Suprapubic skin (tissue), 3 donors: ENCODE measurements around the gene PODXL.

Experiments used
- EP300 ChIP-seq: sonication (generic); formaldehyde crosslinking; IDR thresholded peaks from one replicate; pipeline ENCODE4 v1.6.1; 2017; ENCODE audit warnings: antibody characterized with exemption
- POLR2A ChIP-seq, 2 donors: fragments of 450-650 bp; IDR thresholded peaks; one replicate each; pipeline ENCODE4 v1.6.1; 2017; ENCODE audit warnings: antibody characterized with exemption in 2 of 2, mild to moderate bottlenecking in 2 of 2, moderate library complexity in 2 of 2
- TF ChIP-seq, protein P1 (sequence below), 2 donors: fragments of 200-600 bp in 1 of 2; fragments of 450-650 bp in 1 of 2; sonication (generic) in 1 of 2; IDR thresholded peaks; one replicate each; pipeline ENCODE4 v1.5.1; 2016 to 2019; ENCODE audit warnings: antibody characterized with exemption in 2 of 2, mild to moderate bottlenecking in 1 of 2, moderate library complexity in 1 of 2

DNA sequence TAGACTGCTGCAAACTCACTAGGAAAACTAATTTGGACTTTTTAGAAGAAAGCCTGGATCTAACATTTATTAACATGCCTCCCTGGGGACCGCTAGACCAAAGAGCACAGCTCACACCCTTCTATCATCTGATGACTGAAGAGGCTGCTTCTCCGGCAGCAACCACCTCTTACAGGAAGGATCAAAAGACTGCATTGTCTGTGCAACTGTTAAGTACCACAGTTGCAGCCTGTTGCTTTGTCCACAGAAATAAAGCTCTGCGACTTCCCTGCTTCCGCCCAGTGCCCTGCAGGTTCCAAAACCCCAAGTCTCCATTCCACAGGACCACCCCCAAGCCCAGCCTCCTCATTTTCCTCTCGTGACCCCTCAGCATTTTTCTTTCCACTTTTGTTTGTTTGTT, 14.0 kb upstream of the PODXL start:
- TF ChIP-seq, protein P1, sequence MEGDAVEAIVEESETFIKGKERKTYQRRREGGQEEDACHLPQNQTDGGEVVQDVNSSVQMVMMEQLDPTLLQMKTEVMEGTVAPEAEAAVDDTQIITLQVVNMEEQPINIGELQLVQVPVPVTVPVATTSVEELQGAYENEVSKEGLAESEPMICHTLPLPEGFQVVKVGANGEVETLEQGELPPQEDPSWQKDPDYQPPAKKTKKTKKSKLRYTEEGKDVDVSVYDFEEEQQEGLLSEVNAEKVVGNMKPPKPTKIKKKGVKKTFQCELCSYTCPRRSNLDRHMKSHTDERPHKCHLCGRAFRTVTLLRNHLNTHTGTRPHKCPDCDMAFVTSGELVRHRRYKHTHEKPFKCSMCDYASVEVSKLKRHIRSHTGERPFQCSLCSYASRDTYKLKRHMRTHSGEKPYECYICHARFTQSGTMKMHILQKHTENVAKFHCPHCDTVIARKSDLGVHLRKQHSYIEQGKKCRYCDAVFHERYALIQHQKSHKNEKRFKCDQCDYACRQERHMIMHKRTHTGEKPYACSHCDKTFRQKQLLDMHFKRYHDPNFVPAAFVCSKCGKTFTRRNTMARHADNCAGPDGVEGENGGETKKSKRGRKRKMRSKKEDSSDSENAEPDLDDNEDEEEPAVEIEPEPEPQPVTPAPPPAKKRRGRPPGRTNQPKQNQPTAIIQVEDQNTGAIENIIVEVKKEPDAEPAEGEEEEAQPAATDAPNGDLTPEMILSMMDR (IDR thresholded peaks at IDR 0.05) = no peak
- TF ChIP-seq POLR2A (IDR thresholded peaks at IDR 0.05) (no peak), EP300 (no peak)
